GM18499 (cell line): Measurements from ENCODE around the gene JARID2.
"Not testable (repeated sequence)": the region's sequence is repeated elsewhere in the genome, so short reads cannot be mapped to it uniquely, and the experiment has no call there.

Source experiments
- ATAC-seq: cut with Tn5 transposase; IDR thresholded peaks from one replicate; pipeline ENCODE4 v1.9.1; 2021; ENCODE audit warnings: moderate number of reproducible peaks; ENCODE audit not compliant: insufficient read depth, unreplicated experiment

Gene JARID2

DNA sequence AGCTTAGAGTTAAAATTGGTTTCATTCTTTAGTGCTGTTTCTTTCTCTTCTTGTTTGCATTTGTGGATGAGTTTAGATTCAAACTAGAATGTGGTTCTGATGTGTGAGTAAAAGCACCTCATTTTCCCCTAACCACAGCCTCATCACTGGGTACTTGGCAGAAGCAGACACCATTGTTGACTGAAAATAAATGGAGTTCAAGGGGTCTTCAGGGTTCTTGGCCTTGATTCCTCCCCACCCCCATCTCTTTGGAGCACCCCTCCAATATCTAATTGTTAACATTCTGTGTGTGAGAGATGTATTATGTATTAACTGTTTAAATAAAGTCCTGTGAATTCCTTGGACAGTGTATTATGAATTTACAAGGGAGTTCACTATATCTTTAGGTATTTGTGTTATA lies 59.6 kb downstream of the JARID2 start:
- no peak for ATAC-seq

DNA sequence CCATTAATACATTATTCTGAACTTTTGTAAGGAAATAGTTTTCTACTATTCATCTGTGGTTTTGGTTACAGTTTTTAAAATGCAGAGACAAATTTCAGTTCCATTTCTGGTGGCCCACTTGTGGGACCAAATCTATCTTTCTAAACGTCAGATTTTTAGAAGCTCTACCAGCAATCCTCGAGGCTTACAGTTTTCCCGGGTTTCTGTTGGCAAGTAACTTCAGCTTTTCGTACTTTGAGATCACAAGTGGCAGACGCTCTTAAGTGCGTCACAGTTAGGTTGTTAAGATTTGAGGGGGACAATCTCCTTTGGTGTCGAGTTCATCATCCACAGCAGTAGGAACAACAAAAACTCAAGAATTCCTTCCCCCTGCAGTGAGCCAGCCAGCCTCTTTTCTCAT lies 60.0 kb downstream of the JARID2 start:
- ATAC-seq: no peak

DNA sequence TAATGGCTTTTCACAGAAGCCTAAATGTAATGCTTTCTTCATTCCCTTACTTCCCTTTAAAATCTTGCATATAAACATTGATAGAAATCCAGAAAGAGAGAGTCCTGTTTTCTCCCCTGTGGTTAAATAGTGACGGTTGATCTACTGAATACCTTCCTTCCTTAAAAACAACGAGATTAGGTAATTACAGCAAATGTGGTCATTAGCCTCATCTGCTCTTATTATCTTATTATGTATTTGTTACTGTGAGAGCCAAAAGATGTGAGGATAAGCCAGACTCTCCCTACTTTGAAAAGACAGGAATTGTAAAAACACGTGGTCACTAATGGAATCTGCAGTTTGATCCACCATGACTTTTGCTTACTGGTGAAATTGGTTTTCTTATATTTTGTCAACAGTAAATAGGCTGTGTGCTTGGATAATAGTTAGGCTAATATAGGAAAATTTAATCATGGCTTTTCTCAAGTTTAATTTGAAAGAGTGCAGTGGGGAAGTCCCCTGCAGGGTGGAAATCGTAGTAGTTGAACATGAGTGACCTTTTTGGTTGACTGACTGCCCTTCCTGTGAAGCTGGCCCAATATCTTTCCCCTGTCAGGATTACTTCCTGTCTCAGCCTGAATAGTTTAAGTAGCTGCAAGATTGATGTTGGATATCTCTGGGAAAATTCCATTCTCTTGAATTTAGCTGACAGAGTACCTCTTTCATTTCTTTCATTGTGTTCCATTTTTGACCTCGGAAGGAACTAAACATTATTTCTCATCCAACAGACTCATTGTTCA lies 62.8 kb downstream of the JARID2 start:
- ATAC-seq: no peak

DNA sequence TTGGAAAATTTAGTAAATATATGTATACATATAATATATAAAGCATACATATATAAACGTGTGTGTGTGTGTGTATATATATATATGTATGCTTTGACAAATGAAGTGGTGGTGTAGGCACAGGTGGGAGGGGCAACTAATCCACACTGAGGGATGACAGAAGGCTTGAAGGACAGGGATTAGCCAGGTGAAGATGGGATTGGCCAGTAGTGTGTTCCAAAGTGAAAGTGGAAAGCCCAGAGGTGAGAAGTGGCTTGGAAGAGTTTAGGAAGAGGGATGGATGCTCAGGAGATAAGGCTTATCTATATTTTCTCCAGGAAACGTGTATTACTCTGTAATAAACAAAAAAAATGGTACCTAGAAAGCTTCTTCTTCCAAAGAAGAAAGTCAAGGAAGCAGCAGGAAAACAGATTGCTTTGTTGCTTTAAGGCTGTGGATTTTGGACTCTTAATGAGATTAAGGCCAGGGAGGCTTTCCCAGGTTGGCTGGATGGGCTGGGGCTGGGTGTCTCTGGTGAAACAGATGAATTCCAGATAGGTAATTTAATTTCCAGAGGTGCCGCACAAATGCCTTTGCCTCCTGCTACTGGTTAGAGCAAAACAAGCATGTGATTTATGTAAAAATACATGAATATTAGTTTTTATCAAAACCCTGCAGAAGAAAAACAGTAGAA lies 63.9 kb downstream of the JARID2 start:
- no peak for ATAC-seq

DNA sequence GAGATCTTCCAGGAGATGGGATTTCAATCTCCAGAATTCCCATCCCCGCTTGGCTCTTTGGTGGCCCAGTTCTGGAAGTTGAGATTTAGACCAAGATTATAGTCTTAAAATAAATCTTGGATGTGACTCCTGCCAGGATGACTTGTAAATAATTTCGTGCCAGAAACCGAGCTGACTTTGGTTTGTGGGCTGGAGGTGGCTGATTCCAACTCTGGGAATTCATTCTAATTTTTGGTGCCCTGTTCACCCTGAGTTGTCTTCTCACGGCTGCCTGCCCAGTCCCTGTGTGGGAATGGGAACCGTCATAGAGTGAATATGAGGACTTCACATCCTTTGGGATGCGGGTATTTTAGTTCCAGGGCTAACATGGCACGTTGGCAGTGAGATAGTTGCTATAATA lies 64.8 kb downstream of the JARID2 start:
- no peak for ATAC-seq

DNA sequence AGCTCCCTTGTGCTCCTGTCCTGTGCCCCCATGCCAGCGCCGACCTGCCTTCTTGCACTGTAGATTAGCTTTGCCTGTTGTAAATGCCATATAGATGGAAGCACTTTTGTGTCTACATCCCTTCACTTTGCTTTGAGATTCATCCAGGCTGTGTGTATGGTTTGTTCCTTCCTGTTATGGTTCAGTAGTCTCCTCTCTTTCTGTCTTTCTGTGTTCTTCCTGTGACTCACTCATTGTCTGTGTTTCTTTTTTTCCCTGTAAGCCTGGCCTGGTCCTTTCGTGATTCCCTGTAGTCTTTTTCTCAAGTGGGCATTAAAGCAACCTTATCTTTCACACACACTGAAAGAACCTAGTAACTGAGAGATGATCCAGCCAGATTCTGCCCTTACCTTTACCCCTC lies 66.6 kb downstream of the JARID2 start:
- ATAC-seq: no peak

DNA sequence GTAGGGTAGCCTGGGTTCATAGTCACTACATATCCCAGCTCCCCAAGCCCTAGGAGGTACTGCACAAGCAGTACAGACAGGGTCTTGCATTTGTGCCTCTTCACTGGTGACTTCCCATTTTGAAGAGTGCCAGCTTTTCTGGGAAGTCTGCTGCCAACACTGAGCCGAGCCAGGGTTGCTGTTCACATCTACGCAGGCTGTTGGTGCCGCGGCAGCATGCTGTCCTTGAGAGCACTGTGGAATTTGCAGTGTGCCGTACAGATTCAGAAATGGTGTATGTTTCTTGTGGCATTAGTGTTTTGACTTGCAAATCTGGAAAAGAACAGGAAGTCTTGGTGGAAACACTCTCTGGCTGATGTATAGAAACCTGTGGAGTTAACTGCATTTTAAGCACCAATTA lies 67.5 kb downstream of the JARID2 start:
- ATAC-seq: no peak

DNA sequence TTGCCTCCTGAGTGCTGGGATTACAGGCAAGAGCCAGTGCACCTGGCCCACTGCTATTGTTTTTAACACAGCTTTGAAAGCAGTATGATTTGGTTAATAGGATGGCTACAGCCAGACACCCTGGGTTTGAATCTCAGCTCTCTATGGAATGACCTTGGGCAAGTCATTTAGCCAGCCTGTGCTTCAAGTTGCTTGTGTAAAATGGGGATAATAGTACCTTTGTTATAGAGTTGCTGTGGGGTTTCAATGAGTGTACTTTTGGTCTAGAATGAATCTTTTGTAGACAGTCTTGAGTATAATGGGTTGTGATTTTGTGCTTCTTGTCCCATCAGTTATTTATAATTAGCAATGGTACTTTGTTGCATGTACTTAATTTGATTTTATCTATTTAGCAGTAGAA lies 70.9 kb downstream of the JARID2 start:
- ATAC-seq: no peak

DNA sequence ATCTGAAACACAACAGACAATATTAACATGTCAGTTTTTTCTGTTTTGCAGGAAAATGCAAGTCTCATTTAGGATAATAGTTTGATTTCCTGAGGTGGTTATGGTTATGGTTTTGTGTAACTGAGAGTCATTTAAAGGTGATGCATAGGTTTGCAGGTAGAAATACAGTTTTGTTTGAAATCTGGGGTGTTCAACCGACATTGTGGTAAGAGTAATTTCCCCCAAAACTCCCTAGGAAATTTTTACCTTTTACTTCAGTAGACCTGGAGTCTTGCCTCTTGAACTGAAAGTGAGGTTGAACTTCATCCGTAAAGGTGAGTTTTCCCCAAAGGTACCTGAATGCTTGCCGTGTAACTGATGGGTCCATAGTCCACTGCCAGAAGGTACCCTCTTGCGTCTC lies 71.4 kb downstream of the JARID2 start:
- ATAC-seq: no peak

DNA sequence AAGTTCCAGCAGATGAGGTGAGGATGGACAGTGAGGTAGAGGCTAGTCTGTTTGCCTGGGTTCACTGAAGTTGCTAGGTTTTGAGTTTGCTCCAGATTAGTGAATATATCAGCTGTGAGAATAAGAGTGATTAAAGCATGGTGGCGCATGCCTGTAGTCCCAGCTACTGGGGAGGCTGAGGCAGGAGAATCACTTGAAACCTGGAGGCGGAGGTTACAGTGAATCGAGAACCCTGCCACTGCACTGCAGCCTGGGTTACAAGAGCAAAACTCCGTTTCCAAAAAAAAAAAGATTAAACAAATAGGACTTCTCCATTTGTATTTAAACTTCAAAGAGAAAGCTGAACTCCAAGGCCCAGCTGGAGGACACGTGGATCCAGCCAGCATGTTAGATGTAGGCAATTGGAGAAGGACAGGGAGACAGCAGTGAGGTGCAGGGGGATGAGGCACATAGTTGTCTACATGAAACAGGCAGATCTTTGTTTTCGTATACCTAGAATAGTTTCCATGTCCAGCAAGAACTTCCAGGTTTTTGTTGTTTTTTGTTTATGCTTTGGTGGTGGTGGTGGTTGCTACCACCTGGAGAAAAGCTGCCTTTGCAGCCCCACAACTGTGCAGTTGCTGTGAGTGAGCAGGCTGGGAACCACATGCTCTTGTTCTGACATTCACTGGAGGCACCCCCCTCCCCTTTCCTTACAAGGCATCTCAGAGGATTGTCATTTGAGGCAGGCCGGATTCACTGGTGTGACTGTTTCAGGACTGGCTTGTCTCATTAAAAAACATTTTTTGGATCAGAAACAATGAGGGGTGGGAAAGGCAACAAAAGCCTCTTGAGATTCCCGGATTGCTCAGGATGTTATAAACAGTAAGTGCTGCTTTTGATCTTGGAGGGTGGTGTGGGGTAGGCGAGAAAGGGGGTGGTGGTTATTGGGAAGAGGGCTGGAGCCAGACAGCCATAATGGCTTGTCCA lies 72.3 kb downstream of the JARID2 start:
- ATAC-seq: no peak

DNA sequence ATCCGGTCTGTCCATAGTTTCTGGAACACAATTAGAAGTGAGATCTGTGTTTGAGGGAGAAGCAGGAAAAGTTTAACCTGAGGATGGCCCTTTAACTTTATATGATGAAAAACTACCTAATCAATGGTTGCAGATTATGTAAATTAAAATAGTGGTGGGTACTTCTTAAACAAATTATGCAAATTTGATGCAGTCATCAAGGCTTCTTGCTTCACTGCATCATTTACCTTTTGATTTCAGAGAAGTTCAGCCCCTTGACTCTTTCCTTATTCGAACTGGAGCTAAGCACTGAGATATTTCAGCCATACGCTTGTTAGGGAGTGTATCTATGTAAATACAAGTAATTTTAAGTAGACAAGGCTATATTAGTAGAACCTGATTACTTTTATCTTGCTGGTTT lies 73.8 kb downstream of the JARID2 start:
- ATAC-seq: no peak

DNA sequence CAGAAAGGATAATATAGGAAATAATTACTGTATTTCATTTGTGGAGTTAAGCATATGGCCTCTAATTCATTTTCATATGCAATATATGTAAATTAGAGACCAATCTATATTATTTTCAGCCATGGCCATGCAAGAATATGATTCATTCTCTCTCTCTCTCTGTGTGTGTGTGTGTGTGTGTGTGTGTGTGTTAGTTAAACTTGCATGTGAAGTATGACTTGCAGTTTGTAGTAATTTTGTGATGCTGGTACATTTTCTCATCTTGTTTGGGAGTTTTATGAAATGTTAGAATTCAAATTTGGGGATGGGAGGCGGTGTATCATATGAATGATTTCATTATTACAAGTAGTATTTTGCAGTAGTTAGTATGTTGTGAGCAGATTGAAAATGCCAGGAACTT lies 74.8 kb downstream of the JARID2 start:
- ATAC-seq: no peak

DNA sequence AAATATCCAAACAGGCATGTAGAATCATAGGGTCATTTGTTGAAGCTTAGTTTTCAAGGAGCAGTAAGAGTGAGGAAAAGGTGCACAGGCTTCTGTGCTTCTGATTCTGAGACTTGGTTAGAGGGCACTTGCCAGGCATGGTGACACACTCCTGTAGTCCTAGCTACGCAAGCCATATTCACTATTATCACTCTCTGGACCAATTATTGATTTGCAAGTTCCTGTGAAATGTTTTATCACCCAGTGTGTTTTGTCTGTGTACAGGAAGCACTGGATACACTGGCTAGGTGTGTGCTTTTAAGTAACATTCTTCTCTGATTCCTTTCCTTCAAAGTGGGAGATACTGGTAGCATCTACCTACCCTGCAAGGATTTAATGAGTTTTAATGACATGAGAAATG lies 76.3 kb downstream of the JARID2 start:
- no peak for ATAC-seq

DNA sequence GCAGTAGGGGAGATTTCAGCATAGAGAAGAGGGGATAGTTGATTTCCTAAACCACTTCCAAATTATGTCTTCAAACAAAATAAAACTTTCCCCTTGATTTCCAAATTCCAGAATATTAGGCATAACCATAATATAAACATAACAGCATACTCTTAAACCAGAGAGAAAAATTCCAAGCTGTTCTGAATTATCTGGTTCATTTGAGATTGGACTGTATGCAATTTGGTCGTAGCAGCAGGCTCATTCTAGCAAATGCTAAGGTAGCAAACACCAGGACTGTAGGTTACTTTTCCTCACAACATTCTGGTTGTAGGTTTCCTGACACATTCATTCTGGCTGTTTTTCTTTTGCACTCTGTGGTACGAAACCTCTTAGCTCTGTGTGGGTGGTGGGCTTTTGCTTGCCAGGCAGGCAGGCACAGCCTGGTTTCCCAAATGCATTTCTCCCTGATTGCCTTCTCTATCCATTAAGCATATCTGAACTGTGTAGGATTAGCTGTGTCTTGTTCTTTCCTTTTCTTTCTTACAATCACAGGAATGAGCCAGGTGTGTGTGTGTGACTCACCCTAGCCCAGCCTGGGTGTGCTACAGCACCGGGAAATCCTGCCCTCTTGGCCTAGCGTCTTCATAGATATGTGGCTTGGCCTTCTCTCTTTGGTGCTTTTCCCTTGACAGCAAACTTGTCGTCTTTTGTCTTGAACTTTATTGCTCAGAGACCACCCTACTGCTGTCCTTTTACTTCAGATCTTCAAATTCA lies 77.1 kb downstream of the JARID2 start:
- no peak for ATAC-seq

DNA sequence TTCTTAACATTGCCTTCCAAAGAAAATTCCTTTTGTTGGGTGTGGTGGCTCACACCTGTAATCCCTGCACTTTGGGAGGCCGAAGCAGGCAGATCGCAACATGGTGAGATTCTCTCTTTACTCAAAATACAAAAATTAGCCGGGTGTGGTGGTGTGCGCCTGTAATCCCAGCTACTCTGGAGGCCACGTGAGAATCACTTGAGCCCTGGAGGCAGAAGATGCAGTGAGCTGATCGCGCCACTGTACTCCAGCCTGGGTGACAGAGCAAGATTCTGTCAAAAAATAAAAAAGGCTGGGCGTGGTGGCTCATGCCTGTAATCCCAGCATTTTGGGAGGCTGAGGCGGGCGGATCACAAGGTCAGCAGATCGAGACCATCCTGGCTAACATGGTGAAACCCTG lies 77.7 kb downstream of the JARID2 start:
- ATAC-seq: not testable (repeated sequence)

DNA sequence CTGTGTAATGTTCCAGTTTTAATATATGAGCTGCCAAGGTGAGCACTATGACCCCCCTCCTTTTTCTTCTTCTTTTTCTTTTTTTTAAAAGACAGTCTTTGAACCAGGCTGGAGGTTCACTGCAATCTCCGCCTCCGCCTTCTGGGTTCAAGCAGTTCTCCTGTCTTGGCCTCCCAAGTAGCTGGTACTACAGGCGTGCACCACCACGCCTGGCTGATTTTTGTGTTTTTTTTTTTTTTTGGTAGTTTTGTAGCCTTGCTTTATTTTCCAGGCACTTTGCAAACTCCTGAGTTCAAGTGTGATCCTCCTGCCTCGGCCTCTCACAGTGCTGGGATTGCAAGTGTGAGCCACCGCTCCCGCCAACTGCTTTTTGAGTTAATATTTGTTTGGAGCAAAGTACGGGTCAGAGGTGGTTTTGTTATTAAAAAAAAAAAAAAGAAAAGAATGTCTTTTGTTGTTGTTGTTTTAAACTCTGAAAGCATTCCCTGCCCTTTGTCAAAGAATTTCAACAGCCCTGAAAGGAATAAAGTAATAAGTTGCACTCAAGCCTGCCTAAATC lies 78.6 kb downstream of the JARID2 start:
- ATAC-seq: no peak

DNA sequence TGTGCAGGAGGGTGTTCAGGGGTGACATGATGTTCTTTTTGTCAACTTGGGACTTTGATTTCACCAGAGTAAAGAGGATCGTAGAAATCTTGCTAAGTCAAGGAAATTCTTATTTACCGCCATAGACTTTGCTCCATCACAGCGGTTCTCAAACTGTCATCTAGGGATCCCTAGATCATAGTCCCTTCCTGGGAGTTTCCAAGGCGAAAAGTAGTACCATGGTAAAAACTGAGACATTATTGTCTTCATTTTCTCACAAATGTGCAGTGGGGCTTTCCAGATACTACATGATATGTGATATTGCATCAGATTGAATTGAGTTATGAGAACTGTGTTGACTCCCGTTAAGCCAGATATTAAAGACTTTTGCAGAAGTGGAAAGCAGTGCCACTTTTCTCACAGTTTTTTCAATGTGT lies 79.7 kb downstream of the JARID2 start:
- ATAC-seq: no peak

DNA sequence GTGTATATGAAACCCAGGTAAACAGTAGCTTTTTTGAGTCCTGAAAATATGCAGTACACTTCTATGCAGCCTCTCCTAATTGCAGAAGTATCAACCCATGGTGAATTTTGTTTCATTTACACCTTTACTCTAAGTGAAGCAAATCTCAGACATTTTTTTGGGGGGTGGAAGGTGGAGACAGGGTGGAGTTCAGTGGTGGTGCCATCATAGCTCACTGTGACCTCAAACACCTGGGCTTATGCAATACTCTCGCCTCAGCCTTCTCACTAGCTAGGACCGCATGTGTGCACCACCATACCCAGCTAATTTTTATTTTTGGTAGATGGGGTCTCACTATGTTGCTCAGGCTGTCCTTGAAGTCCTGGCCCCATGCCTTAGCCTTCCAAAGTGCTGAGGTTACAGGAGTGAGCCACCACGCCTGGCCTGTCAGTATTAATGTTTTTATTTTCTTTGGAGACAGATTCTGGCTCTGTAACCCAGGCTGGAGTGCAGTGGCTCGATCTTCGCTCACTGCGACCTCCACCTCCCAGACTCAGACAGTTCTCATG lies 80.3 kb downstream of the JARID2 start:
- no peak for ATAC-seq

DNA sequence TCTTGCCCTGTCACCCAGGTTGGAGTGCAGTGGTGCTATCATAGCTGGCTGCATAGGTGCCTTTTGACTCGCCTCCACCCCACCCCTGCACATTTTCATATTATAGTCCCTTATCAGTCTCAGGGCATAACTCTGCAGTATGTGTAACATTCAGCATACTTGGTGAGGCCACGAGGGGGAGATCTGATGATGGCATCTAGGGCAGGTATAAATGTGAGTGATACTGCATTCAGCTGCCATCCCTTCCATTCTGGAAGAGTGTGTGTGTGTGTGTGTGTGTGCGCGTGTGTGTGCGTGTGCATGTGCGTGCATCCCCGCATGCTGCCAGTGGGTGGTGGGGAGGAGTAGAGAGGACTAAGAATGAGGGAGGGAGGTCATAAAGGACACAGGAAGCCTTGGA lies 81.4 kb downstream of the JARID2 start:
- no peak for ATAC-seq

DNA sequence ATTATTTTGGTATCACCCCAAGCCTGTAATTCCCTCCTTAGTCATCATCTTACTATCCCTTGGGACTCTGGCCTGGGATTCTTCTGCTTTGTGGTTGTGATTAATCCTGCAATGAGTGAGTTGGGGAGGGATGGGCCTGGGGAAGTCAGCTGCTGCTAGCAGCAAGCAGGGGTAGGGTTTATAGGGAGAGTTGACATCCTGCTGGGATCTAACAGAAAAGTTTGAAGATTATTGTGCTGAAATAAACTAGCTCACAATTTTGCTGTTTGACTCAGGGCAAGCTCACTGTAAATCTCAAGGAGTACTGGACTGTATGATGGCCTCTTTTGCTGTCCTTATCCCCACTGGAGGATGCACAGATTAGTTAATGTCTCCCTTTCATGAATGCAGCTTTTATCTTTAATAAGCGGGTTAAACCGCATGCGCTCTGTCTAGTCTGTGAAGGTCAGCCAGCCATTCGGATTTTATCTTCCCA lies 83.4 kb downstream of the JARID2 start:
- ATAC-seq: no peak
